K562 (cell line): ENCODE measurements around the gene SPAG4. TPM values are rescaled to one million over a fixed set of nuclear protein-coding genes. Genes with fewer than 3 reads are reported as not detected.

Experiments used
- CBX2 ChIP-seq: fragments of 200-600 bp; sonication (generic); IDR thresholded peaks from one replicate; pipeline ENCODE4 v1.6.1; 2012; ENCODE audit warnings: mild to moderate bottlenecking, low read length, inconsistent platforms; ENCODE audit not compliant: insufficient read depth, poor library complexity, severe bottlenecking
- GATAD2A ChIP-seq: fragments of 450-650 bp; IDR thresholded peaks from 2 replicates; pipeline ENCODE4 v1.6.1; 2017
- NFATC3 ChIP-seq: fragments of 450-650 bp; IDR thresholded peaks from 2 replicates; pipeline ENCODE4 v1.6.1; 2017; ENCODE audit warnings: mild to moderate bottlenecking
- RUNX1 ChIP-seq: sonication (generic); IDR thresholded peaks from 2 replicates; pipeline ENCODE4 v1.6.1; 2016; ENCODE audit warnings: antibody characterized with exemption, low read depth
- SRSF3 ChIP-seq: fragments of 200-400 bp; formaldehyde crosslinking; IDR thresholded peaks from 2 replicates; pipeline ENCODE4 v1.6.1; 2016; ENCODE audit warnings: mild to moderate bottlenecking, low read length, moderate library complexity; ENCODE audit not compliant: insufficient read depth
- ZNF253 ChIP-seq: fragments of 250-450 bp; sonication (Bioruptor Pico); conservative IDR thresholded peaks from 2 replicates; pipeline ENCODE4 v1.6.1; 2021; ENCODE audit warnings: mild to moderate bottlenecking
- ZNF347 ChIP-seq: fragments of 450-650 bp; formaldehyde crosslinking; IDR thresholded peaks from 2 replicates; pipeline ENCODE4 v1.4.0; 2020; ENCODE audit warnings: low read depth, mild to moderate bottlenecking, moderate library complexity
- ZNF436 ChIP-seq: fragments of 250-450, 450-650 bp; sonication (Bioruptor Pico); formaldehyde crosslinking; IDR thresholded peaks from 2 replicates; pipeline ENCODE4 v1.7.0; 2020; ENCODE audit warnings: mild to moderate bottlenecking
- ZNF695 ChIP-seq: fragments of 450-650 bp; formaldehyde crosslinking; IDR thresholded peaks from 2 replicates; pipeline ENCODE4 v1.4.0; 2020; ENCODE audit warnings: mild to moderate bottlenecking, moderate library complexity
- polyA plus RNA-seq, 8 experiments: library from polyadenylated mRNA; depleted of rRNA in 4 of 8; stranded (reverse) in 5 of 8; unstranded in 3 of 8; fragments of >200 nt; fragmentation: Nextera tagmentation in 2 of 8; fragmentation: Illumina TruSeq in 1 of 8; extraction: Ambion mirVana in 2 of 8; extraction: Trizol in 1 of 8; gene quantifications; 2 replicates each; pipeline versions ENCODE4 v1.2.1 to v1.2.3, GENCODE V29; 2011 to 2014; ENCODE audit warnings: inconsistent platforms in 1 of 8, missing spikeins in 1 of 8
- total RNA-seq, 7 experiments: library from RNA; depleted of rRNA in 6 of 7; stranded (reverse); fragments of >200 nt in 6 of 7; fragmentation: Illumina TruSeq in 2 of 7; extraction: Trizol in 2 of 7; gene quantifications; 2 replicates each; pipeline versions ENCODE4 v1.2.1 to v1.2.3, GENCODE V29; 2011 to 2021; ENCODE audit warnings: low replicate concordance in 1 of 7
- TF ChIP-seq, protein P1 (sequence below): fragments of 250-450 bp; sonication (Bioruptor Pico); IDR thresholded peaks from 2 replicates; pipeline ENCODE4 v1.6.1; 2021; ENCODE audit warnings: mild to moderate bottlenecking
- TF ChIP-seq, protein P2 (sequence below): fragments of 250-450 bp; sonication (Bioruptor Pico); IDR thresholded peaks from 2 replicates; pipeline ENCODE4 v1.8.0; 2022; ENCODE audit warnings: inconsistent platforms, mild to moderate bottlenecking, moderate library complexity, borderline replicate concordance
- TF ChIP-seq, protein P3 (sequence below): fragments of 450-650 bp; formaldehyde crosslinking; IDR thresholded peaks from 2 replicates; pipeline ENCODE4 v1.4.0; 2020; ENCODE audit warnings: mild to moderate bottlenecking, moderate library complexity
- TF ChIP-seq, protein P4 (sequence below): fragments of 250-450 bp; sonication (Bioruptor Pico); IDR thresholded peaks from 2 replicates; pipeline ENCODE4 v1.5.0; 2022; ENCODE audit warnings: mild to moderate bottlenecking
- TF ChIP-seq, protein P5 (sequence below): fragments of 250-450 bp; sonication (Bioruptor Pico); IDR thresholded peaks from 2 replicates; pipeline ENCODE4 v1.8.0; 2022; ENCODE audit warnings: inconsistent platforms
- TF ChIP-seq, protein P6 (sequence below): sonication (generic); formaldehyde crosslinking; IDR thresholded peaks from 2 replicates; pipeline ENCODE4 v1.8.0; 2022; ENCODE audit warnings: missing genetic modification reagents, mild to moderate bottlenecking, borderline replicate concordance

The SPAG4 gene
- total and polyA plus RNA-seq, 9 of the 15 experiments (the other 6 are each of a cell fraction or from before 2014, with no cell fraction given) = 1.6 to 11.4 (median 4.6) TPM

DNA sequence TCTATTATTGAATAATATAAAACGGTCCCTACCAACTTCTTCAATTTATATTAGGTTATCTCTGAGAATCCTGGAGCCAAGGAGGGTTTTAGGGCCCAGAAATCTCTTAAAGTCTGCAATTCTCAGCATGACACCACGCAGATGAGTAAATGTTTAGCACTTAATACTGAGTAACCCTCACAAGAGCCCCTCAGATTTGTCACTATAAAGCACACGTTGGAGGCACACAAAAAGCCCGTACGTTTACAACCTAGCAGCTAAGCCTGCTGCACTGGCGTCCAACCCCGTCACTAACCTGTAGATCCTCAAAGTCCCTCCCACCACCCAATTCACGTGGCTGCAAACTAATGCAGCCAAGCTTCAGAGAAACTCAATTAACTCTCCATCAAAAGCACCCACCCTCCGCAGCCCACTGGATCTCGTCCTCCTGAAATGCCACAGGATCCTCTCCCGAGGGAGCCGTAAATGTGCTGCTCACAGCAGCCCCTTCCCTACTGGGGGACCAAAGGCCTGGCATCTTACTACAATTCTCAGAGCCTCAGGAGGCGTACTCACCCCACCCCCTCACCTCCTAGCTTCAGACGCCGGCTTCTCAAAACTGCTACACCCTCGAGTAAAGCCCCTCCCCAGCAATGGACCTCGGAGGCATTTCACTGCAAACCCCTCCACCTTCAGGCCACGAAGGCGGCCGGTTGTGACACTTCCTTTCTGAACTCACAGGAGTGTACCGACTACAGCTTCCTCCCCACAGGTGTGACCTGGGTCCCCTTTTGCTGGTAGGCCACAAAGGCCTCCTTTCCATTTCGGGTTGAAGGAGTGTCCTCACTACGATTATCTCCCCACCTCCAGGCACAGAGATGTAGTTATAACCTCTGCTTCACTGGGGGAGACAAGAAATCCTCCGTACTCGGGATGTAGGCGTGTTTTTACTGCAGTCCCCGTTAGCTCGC, 48.2 kb downstream of the SPAG4 start (continued):
- TF ChIP-seq SRSF3 = no peak
- TF ChIP-seq, protein P1, sequence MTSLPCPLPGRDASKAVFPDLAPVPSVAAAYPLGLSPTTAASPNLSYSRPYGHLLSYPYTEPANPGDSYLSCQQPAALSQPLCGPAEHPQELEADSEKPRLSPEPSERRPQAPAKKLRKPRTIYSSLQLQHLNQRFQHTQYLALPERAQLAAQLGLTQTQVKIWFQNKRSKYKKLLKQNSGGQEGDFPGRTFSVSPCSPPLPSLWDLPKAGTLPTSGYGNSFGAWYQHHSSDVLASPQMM (CRISPR knock-in tag) = no peak
- no peak for TF ChIP-seq ZNF695 (CRISPR knock-in tag)
- no peak for TF ChIP-seq CBX2
- no peak for TF ChIP-seq GATAD2A
- TF ChIP-seq, protein P2, sequence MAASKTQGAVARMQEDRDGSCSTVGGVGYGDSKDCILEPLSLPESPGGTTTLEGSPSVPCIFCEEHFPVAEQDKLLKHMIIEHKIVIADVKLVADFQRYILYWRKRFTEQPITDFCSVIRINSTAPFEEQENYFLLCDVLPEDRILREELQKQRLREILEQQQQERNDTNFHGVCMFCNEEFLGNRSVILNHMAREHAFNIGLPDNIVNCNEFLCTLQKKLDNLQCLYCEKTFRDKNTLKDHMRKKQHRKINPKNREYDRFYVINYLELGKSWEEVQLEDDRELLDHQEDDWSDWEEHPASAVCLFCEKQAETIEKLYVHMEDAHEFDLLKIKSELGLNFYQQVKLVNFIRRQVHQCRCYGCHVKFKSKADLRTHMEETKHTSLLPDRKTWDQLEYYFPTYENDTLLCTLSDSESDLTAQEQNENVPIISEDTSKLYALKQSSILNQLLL (CRISPR knock-in tag) = no peak
- TF ChIP-seq NFATC3 = 0 out of 2 replicates have a peak, but pooled peaks have one; percentile 28
- TF ChIP-seq, protein P3, sequence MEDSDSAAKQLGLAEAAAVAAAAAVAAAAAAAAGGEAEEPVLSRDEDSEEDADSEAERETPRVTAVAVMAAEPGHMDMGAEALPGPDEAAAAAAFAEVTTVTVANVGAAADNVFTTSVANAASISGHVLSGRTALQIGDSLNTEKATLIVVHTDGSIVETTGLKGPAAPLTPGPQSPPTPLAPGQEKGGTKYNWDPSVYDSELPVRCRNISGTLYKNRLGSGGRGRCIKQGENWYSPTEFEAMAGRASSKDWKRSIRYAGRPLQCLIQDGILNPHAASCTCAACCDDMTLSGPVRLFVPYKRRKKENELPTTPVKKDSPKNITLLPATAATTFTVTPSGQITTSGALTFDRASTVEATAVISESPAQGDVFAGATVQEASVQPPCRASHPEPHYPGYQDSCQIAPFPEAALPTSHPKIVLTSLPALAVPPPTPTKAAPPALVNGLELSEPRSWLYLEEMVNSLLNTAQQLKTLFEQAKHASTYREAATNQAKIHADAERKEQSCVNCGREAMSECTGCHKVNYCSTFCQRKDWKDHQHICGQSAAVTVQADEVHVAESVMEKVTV (CRISPR knock-in tag) = no peak
- TF ChIP-seq, protein P4, sequence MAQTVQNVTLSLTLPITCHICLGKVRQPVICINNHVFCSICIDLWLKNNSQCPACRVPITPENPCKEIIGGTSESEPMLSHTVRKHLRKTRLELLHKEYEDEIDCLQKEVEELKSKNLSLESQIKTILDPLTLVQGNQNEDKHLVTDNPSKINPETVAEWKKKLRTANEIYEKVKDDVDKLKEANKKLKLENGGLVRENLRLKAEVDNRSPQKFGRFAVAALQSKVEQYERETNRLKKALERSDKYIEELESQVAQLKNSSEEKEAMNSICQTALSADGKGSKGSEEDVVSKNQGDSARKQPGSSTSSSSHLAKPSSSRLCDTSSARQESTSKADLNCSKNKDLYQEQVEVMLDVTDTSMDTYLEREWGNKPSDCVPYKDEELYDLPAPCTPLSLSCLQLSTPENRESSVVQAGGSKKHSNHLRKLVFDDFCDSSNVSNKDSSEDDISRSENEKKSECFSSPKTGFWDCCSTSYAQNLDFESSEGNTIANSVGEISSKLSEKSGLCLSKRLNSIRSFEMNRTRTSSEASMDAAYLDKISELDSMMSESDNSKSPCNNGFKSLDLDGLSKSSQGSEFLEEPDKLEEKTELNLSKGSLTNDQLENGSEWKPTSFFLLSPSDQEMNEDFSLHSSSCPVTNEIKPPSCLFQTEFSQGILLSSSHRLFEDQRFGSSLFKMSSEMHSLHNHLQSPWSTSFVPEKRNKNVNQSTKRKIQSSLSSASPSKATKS (CRISPR knock-in tag) = no peak
- TF ChIP-seq ZNF436 = no peak
- TF ChIP-seq, protein P5, sequence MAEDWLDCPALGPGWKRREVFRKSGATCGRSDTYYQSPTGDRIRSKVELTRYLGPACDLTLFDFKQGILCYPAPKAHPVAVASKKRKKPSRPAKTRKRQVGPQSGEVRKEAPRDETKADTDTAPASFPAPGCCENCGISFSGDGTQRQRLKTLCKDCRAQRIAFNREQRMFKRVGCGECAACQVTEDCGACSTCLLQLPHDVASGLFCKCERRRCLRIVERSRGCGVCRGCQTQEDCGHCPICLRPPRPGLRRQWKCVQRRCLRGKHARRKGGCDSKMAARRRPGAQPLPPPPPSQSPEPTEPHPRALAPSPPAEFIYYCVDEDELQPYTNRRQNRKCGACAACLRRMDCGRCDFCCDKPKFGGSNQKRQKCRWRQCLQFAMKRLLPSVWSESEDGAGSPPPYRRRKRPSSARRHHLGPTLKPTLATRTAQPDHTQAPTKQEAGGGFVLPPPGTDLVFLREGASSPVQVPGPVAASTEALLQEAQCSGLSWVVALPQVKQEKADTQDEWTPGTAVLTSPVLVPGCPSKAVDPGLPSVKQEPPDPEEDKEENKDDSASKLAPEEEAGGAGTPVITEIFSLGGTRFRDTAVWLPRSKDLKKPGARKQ (CRISPR knock-in tag) = no peak
- no peak for TF ChIP-seq ZNF253 (CRISPR knock-in tag)
- TF ChIP-seq RUNX1 = no peak
- no peak for TF ChIP-seq ZNF347
- TF ChIP-seq, protein P6, sequence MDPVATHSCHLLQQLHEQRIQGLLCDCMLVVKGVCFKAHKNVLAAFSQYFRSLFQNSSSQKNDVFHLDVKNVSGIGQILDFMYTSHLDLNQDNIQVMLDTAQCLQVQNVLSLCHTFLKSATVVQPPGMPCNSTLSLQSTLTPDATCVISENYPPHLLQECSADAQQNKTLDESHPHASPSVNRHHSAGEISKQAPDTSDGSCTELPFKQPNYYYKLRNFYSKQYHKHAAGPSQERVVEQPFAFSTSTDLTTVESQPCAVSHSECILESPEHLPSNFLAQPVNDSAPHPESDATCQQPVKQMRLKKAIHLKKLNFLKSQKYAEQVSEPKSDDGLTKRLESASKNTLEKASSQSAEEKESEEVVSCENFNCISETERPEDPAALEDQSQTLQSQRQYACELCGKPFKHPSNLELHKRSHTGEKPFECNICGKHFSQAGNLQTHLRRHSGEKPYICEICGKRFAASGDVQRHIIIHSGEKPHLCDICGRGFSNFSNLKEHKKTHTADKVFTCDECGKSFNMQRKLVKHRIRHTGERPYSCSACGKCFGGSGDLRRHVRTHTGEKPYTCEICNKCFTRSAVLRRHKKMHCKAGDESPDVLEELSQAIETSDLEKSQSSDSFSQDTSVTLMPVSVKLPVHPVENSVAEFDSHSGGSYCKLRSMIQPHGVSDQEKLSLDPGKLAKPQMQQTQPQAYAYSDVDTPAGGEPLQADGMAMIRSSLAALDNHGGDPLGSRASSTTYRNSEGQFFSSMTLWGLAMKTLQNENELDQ (CRISPR knock-in tag) = no peak
